Stimulated activated CD4-positive, alpha-beta T cell treated with anti-CD3 and anti-CD28 coated beads, Interleukin-12 subunit alpha, Interleukin-12 subunit beta, amount 100 ng/mL, for 4 hours (primary cell): Measurements from ENCODE around the gene ZNRF3.

ENCODE experiments used
- DNase-seq: peaks from one replicate; pipeline ENCODE4 v3.0.0-alpha.2; 2020

Gene ZNRF3

DNA sequence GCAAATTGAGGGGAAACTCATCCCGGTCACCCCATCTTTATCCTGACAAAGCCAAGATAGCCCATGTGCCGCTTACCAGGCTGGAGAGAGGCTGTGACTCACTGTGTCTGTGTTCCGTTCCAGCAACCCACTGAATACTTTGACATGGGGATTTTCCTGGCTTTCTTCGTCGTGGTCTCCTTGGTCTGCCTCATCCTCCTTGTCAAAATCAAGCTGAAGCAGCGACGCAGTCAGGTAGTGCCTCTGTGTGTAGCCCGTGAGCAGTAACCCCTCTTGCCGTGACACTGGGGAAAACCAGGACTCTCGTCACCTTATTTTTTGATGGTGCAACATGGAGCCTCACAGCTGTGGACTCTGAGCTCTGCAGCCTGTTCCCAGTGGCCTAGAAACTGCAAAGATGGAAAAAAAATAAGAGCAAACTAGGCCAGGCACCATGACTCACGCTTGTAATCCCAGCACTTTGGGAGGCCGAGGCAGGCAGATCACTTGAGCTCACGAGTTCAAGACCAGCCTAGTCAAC is 161.3 kb downstream of the ZNRF3 start:
- DNase-seq, result no peak

GRCh38 chr22:29048822-29049654 is 165.7 kb downstream of the ZNRF3 start:
- DNase-seq, result no peak

DNA sequence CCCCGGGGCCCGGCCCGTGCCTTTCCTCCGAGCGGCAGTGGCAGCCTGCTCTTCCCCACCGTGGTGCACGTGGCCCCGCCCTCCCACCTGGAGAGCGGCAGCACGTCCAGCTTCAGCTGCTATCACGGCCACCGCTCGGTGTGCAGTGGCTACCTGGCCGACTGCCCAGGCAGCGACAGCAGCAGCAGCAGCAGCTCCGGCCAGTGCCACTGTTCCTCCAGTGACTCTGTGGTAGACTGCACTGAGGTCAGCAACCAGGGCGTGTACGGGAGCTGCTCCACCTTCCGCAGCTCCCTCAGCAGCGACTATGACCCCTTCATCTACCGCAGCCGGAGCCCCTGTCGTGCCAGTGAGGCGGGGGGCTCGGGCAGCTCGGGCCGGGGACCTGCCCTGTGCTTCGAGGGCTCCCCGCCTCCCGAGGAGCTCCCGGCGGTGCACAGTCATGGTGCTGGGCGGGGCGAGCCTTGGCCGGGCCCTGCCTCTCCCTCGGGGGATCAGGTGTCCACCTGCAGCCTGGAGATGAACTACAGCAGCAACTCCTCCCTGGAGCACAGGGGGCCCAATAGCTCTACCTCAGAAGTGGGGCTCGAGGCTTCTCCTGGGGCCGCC is 166.4 kb downstream of the ZNRF3 start:
- DNase-seq, result no peak

DNA sequence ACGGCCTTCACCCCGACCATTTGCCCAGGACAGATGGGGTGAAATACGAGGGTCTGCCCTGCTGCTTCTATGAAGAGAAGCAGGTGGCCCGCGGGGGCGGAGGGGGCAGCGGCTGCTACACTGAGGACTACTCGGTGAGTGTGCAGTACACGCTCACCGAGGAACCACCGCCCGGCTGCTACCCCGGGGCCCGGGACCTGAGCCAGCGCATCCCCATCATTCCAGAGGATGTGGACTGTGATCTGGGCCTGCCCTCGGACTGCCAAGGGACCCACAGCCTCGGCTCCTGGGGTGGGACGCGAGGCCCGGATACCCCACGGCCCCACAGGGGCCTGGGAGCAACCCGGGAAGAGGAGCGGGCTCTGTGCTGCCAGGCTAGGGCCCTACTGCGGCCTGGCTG is 167.1 kb downstream of the ZNRF3 start:
- DNase-seq, result no peak

GRCh38 chr22:29053048-29053702 is 169.8 kb downstream of the ZNRF3 start:
- no peak for DNase-seq

DNA sequence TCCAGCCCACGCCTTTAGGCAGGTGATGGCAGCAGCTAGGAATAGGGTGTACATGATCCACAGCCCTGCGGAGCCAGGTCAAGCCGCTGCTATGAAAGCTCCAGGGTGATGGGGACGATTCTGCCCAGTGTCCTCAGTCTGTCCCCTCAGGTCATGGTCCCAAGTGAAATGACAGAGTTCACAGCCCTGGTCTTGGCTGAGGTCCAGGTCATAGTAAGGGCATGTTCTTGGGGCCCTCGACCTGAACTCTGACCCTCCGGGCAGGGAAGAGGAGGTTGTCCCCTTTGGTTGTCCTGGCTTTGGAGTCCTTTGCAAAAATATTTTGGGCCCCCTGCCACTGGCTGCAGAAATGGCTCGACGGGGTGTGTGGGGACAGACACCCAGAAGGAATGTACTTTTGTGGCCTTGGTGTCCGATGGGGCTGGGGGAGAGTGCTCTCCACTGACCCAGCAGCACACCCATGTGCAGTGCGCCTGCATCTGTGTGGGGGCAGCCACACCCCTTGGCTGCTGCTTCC is 170.9 kb downstream of the ZNRF3 start:
- no peak for DNase-seq

GRCh38 chr22:29055192-29055830 is 171.9 kb downstream of the ZNRF3 start:
- no peak for DNase-seq

- DNase-seq, result no peak
Measured at GRCh38 chr22:29056472-29056871, 173.1 kb downstream of the ZNRF3 start.

DNA sequence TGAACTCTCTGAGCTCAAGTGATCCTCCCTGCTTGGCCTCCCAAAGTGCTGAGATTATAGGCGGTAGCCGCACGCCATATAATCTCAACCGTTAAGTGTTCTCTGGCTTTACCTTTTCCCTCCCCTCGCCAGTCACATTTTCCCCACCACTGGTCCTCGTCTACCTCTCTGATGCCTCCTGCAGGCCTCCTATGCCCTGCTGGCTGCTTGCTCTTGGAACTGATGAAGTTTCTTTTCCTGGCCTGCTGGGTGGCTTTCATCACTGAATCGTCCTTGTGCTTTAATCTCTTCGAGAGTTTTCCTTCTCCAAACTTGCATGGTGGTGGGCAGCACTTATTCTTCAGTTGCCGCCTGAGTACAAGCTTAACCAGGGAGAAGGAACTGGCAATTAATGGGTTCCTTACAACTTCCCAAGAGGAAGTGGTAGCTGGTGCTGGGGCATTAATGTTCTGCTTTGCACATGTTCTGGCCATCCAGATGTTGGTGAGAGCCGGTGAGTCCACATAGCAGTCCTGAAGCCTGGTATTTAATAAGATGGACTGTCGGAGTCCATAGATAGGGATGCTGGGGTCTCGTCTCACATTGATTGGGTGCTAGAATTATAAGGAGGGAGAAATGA is 177.0 kb downstream of the ZNRF3 start:
- DNase-seq, result no peak

GRCh38 chr22:29060931-29061330 is 177.6 kb downstream of the ZNRF3 start:
- no peak for DNase-seq

DNA sequence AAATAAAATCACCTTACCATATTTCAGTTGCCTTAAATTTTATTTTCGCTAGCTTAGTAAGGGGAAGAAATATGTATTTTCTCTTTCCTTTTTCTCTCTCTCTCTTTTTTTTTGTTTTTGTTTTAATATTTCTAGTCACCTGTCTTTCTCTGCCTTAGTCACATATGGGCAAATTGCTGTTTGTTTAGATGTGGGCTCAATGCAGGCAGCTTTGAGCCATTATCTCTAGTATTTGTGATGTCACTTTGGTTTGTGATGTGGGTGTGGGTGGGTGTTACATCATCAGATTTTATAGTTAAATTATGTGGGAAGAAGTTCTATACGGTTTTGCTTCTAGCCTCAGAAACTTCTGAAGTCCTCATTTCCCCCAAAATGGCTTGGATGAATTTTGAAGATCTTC is 178.4 kb downstream of the ZNRF3 start, which contains the start of gene C22orf31:
TSS of gene C22orf31 (minus strand) at position 59 of the 400 bp plus-strand sequence. CDS start at position 20, 39 bp downstream.
- no peak for DNase-seq

- DNase-seq, result no peak
Measured at GRCh38 chr22:29062286-29062821, 179.0 kb downstream of the ZNRF3 start.

DNA sequence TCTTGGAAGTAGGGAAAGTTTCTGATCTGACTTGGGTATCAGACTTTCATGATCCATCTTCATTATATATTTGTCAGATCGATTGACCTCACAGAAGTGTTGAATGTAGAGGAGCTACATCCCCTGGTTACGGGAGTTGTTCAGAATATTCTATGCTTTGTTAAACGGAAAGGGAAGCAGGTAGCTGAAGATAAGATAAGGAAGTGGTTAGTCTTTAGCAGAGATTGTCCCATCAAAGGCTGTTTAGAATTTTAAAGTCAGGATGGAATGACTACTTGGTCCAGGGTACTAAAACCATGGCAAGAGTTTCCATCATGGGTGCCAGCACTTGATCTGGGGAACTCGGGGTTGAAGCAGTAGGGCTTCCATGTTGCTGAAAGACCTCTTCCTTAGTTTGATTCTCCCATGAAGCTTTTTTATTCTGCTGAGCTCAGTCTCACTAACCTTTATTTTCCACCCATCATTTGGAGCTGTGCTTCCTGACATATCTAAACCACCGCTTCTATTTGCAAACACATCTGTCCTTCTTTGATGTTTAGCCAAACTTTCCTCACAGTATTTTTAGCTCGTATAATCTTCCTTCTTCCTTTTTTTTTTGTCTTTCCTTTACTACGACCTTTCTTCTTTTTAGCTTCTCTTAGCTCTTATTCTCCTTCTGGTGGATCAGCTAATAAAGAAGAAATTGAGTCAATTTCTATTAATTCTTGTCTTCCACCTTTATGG is 182.3 kb downstream of the ZNRF3 start:
- no peak for DNase-seq

- DNase-seq, result no peak
Measured at GRCh38 chr22:29069463-29069862, 186.1 kb downstream of the ZNRF3 start.

- no peak for DNase-seq
Measured at GRCh38 chr22:29070490-29070889, 187.1 kb downstream of the ZNRF3 start.

DNA sequence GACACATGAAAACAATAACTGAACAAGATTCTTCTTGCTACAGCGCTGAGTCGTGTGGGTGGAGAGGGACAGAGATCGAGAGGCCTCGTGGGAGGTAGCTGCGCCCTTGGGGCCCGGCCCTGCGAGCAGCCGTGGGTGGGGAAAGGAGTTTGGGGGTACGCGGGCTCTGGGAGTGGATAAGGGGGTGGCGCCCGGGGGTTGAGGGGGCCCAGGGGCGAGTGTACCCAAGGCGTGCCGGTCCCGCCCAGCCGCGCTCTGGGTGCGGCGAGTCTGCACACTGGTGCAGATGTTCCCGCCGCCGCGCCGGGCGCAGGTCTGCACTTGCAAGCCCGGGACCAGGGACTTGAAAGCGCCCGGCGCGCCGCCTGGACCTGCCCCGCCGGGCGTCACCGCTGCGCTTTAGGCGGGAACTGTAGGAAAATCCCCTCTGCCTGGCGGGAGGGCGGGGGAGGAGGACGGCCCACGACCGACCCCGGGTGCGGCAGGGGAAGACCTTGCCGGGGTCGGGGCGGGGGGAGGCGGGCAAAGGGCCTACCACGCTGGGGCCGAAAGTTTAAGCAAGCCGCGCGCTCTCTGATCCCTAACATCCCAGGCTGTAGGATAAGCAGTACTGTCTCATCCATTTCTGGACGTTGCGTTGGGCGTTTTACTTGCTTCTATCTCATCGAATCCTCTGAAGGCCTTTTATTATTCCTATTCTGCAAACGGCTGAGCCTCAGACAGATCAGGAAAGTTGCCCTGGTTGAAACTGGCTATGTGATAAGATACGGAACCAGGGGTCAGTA is 188.1 kb downstream of the ZNRF3 start:
- peak; percentile 42 for DNase-seq

DNA sequence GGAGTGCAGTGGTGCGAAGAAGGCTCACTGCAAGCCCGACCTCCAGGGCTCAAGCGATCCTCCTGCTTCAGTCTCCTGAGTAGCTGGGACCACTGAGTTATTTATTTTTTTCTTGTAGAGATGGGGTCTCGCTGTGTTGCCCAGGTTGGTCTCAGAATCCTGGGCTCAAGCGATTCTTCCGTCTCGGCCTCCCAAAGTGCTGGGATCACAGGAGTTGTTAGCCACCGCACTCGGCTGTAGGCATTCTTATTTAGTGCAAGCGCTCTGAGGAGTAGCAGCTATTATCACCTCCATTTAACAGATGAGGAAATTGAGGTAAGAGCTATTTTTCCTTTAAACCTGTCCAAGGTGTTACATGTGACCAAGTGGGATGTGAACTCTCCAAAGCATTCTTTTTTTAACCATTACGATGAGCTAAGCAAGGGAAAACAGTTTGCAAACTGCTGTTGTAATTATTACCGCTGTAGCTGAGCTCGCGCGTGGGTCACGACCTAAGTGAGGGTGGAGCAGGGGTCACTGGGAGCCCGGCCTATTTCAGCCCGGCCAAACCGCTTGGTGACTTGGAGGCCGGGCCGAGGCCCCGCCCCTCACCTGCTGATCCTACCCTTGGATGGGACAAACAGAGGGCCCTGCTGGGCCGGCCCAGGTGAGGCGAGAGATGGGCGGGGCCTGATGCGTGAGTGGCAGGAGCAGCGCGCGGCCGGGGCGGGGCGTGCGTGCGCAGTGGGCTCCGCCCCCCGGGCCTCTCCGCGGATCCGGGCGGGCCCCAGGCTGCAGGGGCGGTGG is 189.0 kb downstream of the ZNRF3 start:
- peak; percentile 84 for DNase-seq

- no peak for DNase-seq
Measured at GRCh38 chr22:29072979-29073617, 189.7 kb downstream of the ZNRF3 start, which contains the start of gene KREMEN1. TSS of gene KREMEN1 (plus strand) at chr22:29073035. CDS start at chr22:29073131, 96 bp downstream.
